ENCODE data around the gene DPF3.

The DPF3 gene

GRCh38 chr14:72634691-72635616 is 258.9 kb downstream of the DPF3 start:
- DNase-seq = no peak

DNA sequence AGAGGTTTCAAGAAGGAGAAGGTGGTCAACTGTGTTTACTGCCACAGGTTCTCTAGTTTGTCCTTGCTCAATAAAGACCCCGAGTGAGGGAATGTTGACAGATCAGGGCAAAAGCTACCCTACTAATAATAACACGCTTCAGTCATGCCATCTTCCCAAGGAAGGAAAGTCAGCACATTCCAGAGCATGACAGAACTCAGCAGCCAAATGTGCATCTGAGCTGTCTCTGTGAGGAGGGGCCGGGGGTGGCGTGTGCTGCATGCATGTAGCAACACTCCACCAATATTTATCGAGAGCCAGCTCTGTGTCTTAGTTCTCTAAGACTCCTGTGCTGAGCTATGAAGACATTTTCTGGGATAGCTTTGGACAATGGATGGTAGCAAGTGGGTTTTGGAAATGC is 260.4 kb downstream of the DPF3 start:
- DNase-seq = no peak

DNA sequence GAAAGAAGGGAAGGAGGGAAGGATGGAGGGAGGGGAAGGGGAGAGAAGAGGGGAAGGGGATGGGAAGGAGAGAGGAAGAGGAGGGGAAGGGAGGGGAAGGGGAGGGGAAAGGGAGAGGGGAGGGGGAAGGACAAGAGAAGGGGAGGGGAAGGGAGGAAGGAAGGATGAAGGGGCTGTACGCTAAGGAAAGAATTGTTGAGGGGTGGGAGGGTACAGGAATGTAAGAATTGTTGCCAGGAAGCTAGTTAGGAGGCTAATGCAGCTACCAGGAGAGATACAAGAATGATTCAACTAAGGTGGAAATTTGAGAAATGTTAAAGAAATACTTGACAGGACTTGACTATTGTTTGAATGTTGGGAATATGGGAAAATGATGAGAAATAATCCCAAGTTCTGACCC is 261.2 kb downstream of the DPF3 start:
- DNase-seq = no peak

- no peak for DNase-seq
Measured at GRCh38 chr14:72631401-72631800, 262.5 kb downstream of the DPF3 start.

- DNase-seq = no peak
Measured at GRCh38 chr14:72630374-72630773, 263.5 kb downstream of the DPF3 start.

DNA sequence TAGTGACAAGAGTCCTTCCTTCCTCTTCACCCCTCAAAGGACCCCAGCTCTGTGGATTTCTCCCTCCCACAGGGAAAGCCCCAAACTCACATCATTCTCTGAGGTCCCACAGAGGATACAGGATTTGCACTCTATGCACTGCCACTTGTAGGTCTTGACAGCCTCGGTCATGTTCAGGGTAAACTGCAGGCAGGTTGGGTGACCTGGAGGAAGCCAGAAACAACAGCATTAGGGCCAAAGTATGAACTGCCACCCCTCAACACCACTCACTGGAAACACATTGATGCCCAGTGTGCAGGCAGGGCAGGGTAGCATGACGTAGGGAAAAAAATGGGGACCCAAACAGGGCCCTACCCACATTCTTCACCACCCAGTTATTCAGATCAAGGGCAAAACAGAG is 264.4 kb downstream of the DPF3 start:
- DNase-seq = no peak

GRCh38 chr14:72625689-72626088 is 268.2 kb downstream of the DPF3 start:
- no peak for DNase-seq

DNA sequence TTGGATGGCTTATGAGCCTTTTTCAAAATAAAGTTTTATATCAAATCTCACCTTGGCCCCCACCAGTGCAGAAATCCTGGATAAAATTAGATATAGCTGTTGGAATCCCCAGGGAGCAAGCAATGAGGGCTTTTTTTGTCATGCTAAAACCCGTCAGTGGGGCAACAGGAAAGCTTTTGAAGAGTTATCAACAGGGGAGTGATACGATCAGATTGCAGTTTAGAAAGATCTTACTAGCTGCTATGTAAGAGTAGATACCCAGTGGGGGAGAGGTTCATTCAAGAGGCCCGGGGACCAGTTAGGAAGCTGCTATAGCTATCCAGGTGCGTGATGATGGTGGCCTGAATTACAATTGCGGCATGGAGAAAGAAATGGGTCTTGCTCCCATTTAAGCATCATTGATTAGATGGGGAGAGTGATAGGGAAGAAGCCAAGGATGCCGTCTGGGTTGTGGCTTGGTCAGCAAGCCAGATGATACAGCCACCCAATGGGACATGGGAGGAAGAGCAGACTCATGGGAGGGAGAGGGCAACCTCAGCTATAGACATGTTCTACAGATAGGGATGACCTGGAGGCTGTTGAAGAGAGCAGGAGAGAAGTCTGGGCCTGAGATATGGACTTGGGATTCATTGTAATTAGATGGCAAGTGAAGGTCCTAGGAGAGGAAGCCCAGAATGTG is 272.4 kb downstream of the DPF3 start:
- no peak for DNase-seq

DNA sequence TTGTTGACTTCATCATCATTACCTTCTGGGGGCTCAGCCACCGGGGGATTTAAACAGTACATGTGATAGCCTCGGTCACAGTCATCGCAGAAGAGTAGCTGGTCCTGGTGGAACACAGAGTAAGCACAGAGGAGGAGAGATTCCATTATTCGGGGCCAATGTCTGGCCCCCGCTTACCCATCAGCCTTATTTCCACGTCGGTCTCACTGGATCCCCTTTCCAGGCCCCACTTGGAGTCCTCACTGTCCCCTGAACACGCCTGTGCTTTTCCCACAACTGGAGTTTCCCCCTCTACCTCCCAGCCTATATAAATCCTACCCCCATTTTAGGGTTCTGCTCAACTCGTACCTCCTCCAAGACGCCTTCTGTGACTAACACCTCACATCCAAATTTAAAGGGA is 274.0 kb downstream of the DPF3 start:
- DNase-seq = no peak

DNA sequence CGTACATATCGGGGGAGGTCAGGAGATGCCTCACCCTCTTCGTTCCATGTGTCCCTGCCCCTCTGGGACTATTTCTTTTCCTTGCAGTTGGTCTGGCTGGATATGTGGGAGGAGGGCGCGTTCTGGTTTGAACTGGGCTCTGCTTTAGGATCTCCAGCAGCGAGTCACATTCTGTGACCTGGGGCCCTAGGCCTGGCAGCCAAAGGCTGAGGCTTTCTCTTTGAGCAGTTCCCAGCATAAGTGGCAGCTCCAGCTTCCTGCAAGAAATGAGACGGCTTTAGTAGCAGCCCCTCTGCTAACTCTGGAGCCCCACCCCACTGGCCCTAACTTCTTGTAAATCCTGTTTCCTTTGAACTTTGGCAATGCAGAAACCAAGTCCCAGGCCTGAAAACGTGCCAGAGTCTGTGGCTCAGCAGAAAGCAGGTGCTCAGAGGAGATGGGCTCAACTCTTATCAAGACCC is 274.8 kb downstream of the DPF3 start:
- no peak for DNase-seq

- no peak for DNase-seq
Measured at GRCh38 chr14:72618424-72618823, 275.5 kb downstream of the DPF3 start.

GRCh38 chr14:72617391-72618031 is 276.4 kb downstream of the DPF3 start:
- DNase-seq = no peak

DNA sequence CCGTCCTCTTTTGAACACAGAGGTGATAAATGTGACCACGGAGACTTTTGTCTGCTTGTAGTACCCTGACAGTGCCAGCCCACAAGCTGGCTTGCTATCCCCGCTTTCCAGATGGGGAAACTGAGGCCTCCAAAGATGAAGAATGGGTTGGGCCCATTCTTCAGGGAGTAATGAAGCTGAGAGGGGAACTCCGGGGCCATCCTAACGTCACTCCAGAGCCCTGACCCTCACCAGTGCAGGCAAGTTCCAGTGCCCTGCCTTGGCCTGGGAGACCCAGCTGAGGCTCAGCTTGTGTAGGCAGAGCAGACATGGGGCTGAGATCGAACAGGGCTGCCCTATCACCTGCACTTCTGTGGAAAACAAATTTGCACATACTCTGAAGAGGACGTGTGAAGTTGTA is 277.1 kb downstream of the DPF3 start:
- no peak for DNase-seq

DNA sequence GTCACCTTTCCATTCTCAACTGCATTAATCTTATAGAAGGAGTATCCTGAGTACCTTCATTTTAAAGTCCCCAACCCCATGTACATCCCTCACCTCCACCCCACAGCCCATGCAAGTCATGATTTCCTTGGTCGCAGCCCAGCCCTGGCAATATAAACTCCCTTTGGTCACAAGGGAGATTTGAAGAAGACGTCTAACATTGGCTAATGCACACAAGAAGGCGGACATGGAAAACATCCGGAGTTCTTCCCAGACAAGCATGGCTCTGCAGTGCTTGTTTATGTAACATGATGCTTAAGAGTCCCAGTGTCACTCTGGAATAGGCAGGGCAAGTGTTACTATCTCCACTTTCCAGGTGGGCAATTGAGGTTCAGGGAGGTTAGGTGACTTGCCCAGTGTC is 277.6 kb downstream of the DPF3 start:
- DNase-seq = no peak

- DNase-seq = no peak
Measured at GRCh38 chr14:72615451-72616121, 278.3 kb downstream of the DPF3 start.

DNA sequence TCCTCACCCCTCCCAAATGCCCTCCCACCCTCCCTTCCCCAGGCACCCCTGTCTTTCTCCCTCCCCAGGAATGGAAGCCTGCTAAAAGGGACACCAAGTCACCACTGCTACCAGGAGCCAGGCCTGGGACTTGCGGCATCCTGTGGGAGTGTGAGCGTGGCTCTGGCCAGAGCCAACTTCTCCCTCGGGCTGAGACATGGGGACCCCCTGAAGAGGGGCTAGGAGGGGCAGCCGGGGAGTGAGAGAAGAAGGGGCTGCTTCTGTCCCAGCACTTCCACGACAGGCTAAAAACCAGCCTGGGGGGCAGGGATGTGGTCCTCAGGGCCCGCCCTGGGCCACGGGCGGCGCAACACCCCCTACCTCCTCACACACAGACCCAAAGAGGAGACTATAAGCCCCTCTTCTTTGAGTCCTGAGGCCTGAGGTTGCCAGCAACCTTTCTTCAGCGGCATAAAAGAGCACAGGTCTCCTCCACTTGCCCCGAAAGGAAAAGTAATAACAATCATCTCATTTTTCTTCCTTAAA is 278.9 kb downstream of the DPF3 start:
- no peak for DNase-seq

DNA sequence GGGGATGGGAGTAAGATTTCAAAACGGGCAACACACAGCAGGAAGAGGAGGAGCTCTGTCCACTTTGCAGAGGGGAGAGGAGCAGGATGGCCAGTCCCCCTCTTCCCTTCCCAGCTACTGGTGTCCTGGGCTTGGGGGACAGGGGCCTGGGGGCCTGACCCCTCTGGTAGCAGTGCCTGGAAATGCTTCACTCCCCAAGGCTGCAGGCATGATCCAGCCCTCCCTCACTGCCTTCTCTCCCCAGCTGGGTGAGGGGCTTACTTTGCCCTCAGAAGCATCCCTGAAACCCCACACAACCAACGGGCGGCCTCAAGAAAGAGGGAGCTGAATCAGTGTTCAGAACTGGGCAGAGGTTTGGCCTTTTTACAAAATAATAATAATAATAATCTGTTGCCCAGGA is 279.5 kb downstream of the DPF3 start:
- DNase-seq = no peak

- no peak for DNase-seq
Measured at GRCh38 chr14:72613975-72614319, 280.0 kb downstream of the DPF3 start.

DNA sequence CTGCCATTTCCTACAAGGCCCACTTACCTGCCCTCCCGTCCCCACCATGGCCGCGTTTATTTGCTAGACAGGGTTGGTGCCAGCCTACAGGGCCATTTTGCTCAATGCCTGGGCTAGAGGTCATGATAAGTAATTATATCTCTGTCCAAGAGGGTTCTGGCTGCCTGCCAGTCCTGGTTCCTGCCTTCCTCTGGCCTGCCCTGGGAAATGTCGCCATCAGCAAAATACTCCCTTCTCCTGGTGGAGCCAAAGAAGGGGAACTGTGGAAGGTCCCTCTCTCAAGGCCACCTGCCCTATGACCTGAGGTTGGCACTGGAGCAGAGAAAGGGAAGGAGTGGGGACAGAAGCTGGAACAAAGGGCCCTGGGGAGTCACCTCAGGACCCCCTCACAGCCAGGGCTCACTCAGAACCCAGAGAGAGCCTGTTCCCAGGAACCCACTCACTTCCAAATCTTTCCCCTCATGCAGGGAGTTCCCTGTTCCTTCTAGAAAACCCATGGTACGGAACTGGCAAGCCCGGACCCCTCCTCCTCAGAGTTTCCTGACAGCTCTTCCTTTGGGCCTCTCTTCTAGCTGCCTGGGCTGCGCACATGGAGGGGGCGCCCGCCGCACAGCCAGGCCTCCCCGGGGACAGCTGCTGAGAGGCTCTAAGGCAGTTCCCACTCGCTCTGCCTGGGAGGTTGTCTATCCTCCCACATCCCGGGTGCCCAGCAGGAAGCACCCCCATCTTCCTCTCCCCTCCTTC is 280.5 kb downstream of the DPF3 start:
- no peak for DNase-seq

- DNase-seq = no peak
Measured at GRCh38 chr14:72612041-72612440, 281.9 kb downstream of the DPF3 start.

GRCh38 chr14:72611506-72611905 is 282.4 kb downstream of the DPF3 start:
- DNase-seq = no peak

DNA sequence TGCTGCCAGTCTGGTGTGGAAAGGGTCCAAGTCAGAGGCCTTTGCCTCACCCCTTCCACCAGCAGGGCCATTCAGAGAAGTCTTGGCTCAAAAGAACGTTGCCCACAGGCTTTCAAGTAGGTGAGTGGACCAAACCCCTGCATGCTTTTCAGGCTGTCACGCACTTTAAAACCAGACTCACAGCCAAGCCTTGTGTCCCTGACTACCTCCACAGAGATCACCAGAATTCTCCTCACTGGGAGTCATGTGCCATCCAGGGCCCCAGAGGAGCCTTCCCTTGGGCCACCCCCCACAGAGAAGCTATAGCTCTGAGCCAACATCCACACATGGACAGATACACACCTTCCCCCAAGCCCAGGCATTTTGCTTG is 283.1 kb downstream of the DPF3 start:
- DNase-seq = no peak

Data from T-helper 9 cell (primary cell).